ENCODE data around the gene CD320. TPM values are rescaled to one million over a fixed set of nuclear protein-coding genes. Genes with fewer than 3 reads are reported as not detected.
A peak's percentile ranks its signal among the peaks of the same experiment; 100 is the strongest.

Gene CD320
- total RNA-seq, 4 donors from 2014 or later, result 11.8 to 41.0 (median 22.3) TPM

- Histone ChIP-seq H3K27me3 (peaks cover 40% of the 10 kb centered on the region), H3K9me3 (no peaks in the 10 kb centered on the region), H3K36me3 (no peaks in the 10 kb centered on the region), H3K4me1 (peaks cover 27% of the 10 kb centered on the region), H3K4me3 (peak overlapping the region; percentile 52), H3K27ac (no peak overlapping the region)
- TF ChIP-seq CTCF (IDR thresholded peaks at IDR 0.05) (no peak), POLR2AphosphoS5 (IDR thresholded peaks at IDR 0.05) (no peak), EP300 (IDR thresholded peaks at IDR 0.05) (no peak), POLR2A (IDR thresholded peaks at IDR 0.05) (no peak)
- WGBS, result 0% methylated on average over 3 of the region's 117 CpGs
- no peak for DNase-seq (ENCODE audit: low spot score in 2 of 2)
These were observed 26.5 kb upstream of the CD320 start for GRCh38 chr19:8334458-8335342.

GRCh38 chr19:8333767-8334457 is 25.8 kb upstream of the CD320 start:
- Histone ChIP-seq H3K27ac (no peak overlapping the region), H3K4me1 (peaks cover 27% of the 10 kb centered on the region), H3K27me3 (peaks cover 40% of the 10 kb centered on the region), H3K36me3 (no peaks in the 10 kb centered on the region), H3K9me3 (no peaks in the 10 kb centered on the region), H3K4me3 (peak overlapping the region; percentile 52)
- TF ChIP-seq POLR2AphosphoS5 (IDR thresholded peaks at IDR 0.05), result no peak
- no peak for TF ChIP-seq EP300 (IDR thresholded peaks at IDR 0.05)
- TF ChIP-seq POLR2A (IDR thresholded peaks at IDR 0.05), result no peak
- TF ChIP-seq CTCF (IDR thresholded peaks at IDR 0.05), result no peak
- no peak for DNase-seq (ENCODE audit: low spot score in 2 of 2)
- 39% methylated on average over 9 of the region's 48 CpGs for WGBS

GRCh38 chr19:8332976-8333766 is 25.0 kb upstream of the CD320 start:
- no peaks in the 10 kb centered on the region for H3K36me3 ChIP-seq
- no peak overlapping the region for H3K4me3 ChIP-seq
- DNase-seq (ENCODE audit: low spot score in 2 of 2), result no peak
- H3K27me3 ChIP-seq, result peaks cover 40% of the 10 kb centered on the region
- TF ChIP-seq EP300 (IDR thresholded peaks at IDR 0.05) (no peak), CTCF (IDR thresholded peaks at IDR 0.05) (no peak), POLR2A (IDR thresholded peaks at IDR 0.05) (no peak), POLR2AphosphoS5 (IDR thresholded peaks at IDR 0.05) (no peak)
- H3K9me3 ChIP-seq, result no peaks in the 10 kb centered on the region
- peaks cover 27% of the 10 kb centered on the region for H3K4me1 ChIP-seq
- no peak overlapping the region for H3K27ac ChIP-seq
- 37% methylated on average over 40 of the region's 52 CpGs for WGBS

- H3K27me3 ChIP-seq, result peaks cover 37% of the 10 kb centered on the region
- H3K4me1 ChIP-seq, result peaks cover 27% of the 10 kb centered on the region
- no peaks in the 10 kb centered on the region for H3K9me3 ChIP-seq
- H3K27ac ChIP-seq, result no peak overlapping the region
- TF ChIP-seq EP300 (IDR thresholded peaks at IDR 0.05), result no peak
- TF ChIP-seq CTCF (IDR thresholded peaks at IDR 0.05), result no peak
- TF ChIP-seq POLR2AphosphoS5 (IDR thresholded peaks at IDR 0.05), result no peak
- no peak for TF ChIP-seq POLR2A (IDR thresholded peaks at IDR 0.05)
- DNase-seq (ENCODE audit: low spot score in 2 of 2), result no peak
- WGBS, result 81% methylated on average over 6 of the region's 8 CpGs
- H3K4me3 ChIP-seq, result no peak overlapping the region
- no peaks in the 10 kb centered on the region for H3K36me3 ChIP-seq
These were observed 23.2 kb upstream of the CD320 start for GRCh38 chr19:8331263-8331845.
